GM18505 (cell line): ENCODE data around the gene PTPRG.

Experiments
- ATAC-seq: cut with Tn5 transposase; IDR thresholded peaks from one replicate; pipeline ENCODE4 v1.9.1; 2021; ENCODE audit not compliant: unreplicated experiment
- POLR2A ChIP-seq: IDR thresholded peaks from 4 replicates; pipeline ENCODE4 v1.6.1; 2011; ENCODE audit warnings: borderline replicate concordance; ENCODE audit not compliant: insufficient read depth, insufficient read length; ENCODE audit errors: extremely low read depth

Gene PTPRG

GRCh38 chr3:61828880-61829721 is 267.7 kb downstream of the PTPRG start:
- ATAC-seq, result no peak
- no peak for TF ChIP-seq POLR2A

GRCh38 chr3:61829722-61830350 is 268.5 kb downstream of the PTPRG start:
- ATAC-seq, result no peak
- no peak for TF ChIP-seq POLR2A

- ATAC-seq, result no peak
- TF ChIP-seq POLR2A, result no peak
Measured at GRCh38 chr3:61831973-61832372, 270.6 kb downstream of the PTPRG start.

GRCh38 chr3:61832375-61833229 is 271.2 kb downstream of the PTPRG start:
- TF ChIP-seq POLR2A, result no peak
- ATAC-seq, result no peak

- no peak for ATAC-seq
- no peak for TF ChIP-seq POLR2A
Measured at GRCh38 chr3:61839256-61839655, 277.9 kb downstream of the PTPRG start.

- no peak for ATAC-seq
- TF ChIP-seq POLR2A, result no peak
Measured at GRCh38 chr3:61841111-61841845, 279.9 kb downstream of the PTPRG start.

GRCh38 chr3:61841988-61842387 is 280.6 kb downstream of the PTPRG start:
- no peak for TF ChIP-seq POLR2A
- no peak for ATAC-seq

- ATAC-seq, result no peak
Measured at GRCh38 chr3:61844346-61844745, 283.0 kb downstream of the PTPRG start.

GRCh38 chr3:61846488-61846887 is 285.1 kb downstream of the PTPRG start:
- no peak for TF ChIP-seq POLR2A
- ATAC-seq, result no peak

More at GRCh38 chr3:61844346-61844745, 283.0 kb downstream of the PTPRG start:
- TF ChIP-seq POLR2A, result no peak

GRCh38 chr3:61847784-61848462 is 286.6 kb downstream of the PTPRG start:
- ATAC-seq, result no peak
- TF ChIP-seq POLR2A, result no peak

GRCh38 chr3:61848885-61849284 is 287.5 kb downstream of the PTPRG start:
- no peak for ATAC-seq
- TF ChIP-seq POLR2A, result no peak

- TF ChIP-seq POLR2A, result no peak
- no peak for ATAC-seq
Measured at GRCh38 chr3:61853912-61854311, 292.5 kb downstream of the PTPRG start.
